Stimulated activated CD4-positive, alpha-beta T cell treated with anti-CD3 and anti-CD28 coated beads, Interleukin-12 subunit alpha, Interleukin-12 subunit beta, amount 100 ng/mL, for 4 hours (primary cell): ENCODE results near the gene SLC26A9.

ENCODE experiments used
- DNase-seq: peaks from one replicate; pipeline ENCODE4 v3.0.0-alpha.2; 2020

SLC26A9 gene

DNA sequence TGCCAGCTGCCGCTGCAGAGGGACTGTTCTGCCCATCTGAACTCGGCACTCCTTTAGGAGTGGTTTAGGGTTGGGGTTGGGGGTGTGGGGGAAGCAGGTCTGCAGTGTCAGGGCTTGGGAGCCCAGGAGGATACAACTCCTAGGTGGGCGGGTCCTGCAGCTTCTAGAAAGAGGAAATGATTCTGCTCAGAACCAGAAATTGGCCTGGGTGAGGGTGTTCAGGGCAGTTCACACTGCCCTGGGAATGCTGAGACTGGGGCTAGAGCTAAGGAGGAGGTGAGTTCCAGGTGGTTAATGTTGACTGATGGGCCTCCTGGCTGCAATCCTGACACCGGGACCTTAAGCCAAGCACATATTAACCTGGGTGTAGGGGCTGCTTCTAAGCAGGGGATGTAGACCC, 4.8 kb upstream of the SLC26A9 start:
- DNase-seq = no peak

DNA sequence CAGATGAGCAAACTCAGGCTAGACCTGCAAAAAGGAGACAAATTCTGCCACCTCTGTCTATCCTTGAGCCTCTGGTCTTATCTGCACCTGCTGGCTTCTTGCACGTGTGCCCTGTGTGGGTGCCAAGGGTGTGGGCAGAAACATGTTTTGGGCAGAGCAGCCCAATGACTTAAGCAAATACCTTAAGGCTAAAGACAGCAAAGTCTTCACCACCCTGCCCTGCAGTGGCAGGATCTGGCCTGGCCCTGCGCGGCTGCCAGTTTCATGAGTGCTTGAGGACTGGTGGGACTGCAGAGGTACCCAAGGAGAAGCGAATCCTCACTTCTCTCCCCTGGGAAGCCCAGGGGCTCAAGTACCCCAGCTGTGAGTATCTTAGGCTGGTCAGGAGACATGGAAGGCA, 3.8 kb upstream of the SLC26A9 start:
- DNase-seq = no peak

- DNase-seq = no peak
Observed at GRCh38 chr1:205945069-205945468, 1.8 kb upstream of the SLC26A9 start.

DNA sequence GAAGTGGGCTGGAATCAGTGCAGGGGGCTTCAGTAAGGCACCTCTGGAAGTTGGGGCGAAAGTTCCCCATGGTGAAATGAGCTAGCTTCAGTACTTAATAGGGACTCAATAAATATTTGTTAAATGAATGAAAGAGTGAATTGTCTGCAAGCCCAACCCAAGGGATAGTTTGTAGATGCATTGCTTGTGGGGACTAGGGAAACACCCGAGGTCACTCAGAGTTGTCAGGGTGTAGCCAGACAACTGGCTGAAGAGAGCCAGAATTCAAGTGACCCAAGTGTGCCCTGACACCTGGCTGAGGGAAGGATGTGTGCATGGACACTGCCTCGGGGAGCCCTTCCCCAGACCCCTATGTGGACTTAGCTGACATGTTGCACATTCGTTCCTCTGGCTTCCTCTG, 1.3 kb upstream of the SLC26A9 start:
- no peak for DNase-seq

- DNase-seq = no peak
Observed at GRCh38 chr1:205942631-205943159, 561 bp downstream of the SLC26A9 start.

DNA sequence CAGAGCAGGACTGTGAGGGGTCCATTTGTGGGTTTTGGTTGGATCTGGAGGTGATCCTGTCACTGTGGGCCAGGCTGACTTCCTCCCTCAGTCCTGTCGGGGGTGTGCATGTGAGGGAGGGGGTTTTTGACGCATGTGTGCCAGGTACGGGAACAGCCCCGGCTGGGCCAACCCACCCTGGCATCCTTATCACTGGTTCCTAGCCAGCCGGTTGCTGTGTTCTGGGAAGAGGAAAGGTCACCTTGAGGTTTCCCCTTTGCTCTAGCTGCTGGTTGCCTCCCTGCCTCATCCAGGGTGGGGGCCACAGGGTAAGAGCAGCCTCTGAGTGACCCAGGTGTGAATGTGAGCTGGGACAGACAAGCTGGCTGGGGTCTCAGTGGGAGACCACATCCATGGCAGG, 2.5 kb downstream of the SLC26A9 start:
- DNase-seq = no peak

DNA sequence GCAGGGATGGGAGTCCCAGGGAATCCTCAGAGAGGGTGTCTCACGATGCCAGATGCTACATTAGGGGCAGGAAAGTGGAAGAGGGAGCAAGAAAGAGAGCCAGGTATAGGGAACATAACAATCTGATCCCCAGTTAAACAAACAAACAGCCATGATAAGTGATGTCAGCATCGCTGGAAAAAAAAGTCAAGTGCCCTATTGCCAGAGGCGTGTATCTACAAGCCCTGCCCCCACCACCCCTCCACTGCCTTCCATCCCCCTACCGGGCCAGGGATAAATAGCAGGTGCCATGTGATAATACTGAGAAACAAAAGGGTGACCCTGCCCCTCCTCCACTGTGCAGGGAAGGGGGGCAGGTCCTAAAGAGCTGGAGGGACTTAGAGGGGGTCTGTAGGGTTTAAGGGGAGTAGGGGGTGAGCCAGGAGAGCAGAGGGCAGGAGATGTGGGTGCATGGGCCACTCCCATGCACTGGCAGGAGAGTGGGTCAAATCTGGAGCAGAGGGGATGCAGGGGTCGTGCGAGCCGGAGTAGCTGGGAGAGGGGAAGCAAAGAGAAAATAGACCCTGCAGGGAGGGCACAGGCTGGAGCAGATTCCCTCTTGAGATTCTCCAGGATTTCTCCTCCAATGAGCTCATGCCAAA, 3.4 kb downstream of the SLC26A9 start:
- DNase-seq = no peak

DNA sequence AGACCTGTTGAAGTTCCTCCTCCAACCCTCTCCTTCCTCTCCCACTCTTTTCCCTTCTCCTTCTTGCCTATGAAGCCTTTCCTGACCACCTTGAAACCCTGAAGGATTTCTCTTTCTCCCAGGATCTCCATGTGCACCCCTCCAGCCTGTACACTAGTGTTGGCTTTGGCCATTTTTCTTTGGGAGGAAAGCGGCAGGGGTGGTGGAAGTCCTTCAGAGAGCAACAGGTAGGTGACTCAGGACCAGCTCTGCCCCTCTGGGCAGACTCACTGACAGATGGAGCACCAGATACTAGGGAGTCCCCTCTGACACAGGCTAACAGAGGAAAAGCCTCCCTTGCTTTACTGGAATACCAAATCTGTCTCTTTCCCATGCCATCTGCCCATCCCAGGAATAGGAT, 4.6 kb downstream of the SLC26A9 start:
- no peak for DNase-seq

DNA sequence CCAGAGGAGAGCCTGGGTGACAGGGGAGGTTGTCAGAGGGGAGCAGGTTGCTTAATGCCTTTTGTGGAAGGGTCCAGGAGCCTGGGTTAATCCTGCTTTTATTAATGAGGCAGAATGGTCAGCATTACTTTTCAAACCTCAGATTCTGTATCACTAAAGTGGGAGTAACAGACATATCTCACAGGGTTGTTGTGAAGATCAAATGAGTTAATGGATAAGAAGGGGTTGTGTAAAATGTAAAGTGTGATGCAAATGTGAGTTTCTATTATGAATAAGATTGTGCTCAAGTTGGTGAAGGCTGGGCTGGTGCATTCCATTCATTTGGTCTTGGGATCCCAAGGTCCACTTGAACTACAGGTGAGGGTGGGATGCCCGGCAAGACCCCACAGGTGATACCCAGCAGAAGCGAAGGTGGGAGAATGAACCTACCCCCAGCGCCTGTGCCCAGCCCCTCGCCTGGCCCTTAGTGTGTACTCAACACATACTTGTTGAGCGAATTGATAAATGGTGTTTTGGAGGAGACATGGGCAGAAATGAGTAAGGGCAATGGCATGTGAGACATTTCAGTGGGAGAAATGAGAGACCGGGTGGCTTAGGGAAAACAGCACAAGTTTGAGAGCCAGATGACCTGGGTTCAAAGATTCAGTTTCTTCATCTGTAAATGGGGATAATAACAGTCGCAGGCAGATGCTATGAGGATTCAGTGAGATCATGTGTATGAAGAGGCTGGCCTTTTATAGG, 6.2 kb downstream of the SLC26A9 start:
- DNase-seq = no peak

DNA sequence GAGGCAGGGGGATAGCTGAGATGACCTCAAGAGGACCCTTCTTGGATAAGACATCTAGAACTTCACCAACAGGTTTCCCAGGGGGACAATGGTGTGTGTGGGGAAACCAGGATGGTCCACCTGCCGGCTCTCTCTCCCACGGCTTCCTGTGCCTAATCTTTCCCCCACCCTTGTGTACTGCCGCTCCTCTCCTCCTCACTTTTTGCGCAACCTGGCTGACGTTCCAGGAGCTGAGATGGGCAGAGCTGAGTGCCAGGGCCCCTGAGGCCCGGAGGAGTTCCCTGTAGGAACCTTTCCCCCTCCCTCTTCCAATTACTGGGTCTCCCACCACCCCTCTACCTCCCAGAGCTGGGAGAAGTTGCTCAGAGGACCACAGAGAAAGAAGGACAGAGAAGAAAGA, 6.9 kb downstream of the SLC26A9 start:
- no peak for DNase-seq

DNA sequence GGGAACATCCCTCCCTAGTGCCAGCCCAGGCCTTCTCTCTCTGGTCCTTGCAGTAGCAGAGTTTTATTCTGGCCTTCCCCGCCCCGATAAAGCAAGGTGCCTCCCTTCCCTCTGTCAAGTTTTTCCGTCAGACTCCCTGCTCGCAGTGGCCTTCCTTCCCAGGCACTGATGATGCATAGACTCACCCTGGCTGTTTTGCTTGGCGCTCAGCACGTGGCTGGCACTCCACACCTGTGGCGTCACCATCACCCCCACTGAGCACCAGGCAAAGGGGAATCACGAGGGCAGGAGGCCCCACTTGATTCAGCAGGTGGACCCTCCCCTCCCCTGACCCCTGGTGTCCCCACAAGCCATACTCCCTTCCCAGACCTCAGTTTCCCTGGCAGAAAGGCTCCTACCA, 7.4 kb downstream of the SLC26A9 start:
- DNase-seq = no peak

DNA sequence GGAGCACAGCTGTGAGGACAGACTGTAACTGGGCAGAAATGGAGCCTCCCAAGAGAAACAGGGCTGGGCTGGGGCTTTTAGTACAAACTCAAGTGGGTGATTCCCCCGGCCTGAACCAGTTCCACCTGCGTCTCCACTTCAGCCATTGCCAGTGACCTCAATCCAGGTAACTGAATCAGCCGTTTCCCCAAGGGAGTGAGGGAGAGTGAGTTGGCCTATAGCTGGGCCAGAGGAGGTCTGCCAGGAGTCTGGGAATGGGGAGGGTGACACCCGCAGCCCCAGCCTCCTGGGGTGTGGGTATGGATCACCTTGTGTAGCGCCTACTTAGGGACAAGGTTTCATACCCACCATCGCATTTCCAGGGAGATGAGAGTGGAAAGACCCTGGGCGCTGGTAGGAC, 8.5 kb downstream of the SLC26A9 start:
- no peak for DNase-seq

GRCh38 chr1:205933671-205934618, 9.3 kb downstream of the SLC26A9 start:
- no peak for DNase-seq

DNA sequence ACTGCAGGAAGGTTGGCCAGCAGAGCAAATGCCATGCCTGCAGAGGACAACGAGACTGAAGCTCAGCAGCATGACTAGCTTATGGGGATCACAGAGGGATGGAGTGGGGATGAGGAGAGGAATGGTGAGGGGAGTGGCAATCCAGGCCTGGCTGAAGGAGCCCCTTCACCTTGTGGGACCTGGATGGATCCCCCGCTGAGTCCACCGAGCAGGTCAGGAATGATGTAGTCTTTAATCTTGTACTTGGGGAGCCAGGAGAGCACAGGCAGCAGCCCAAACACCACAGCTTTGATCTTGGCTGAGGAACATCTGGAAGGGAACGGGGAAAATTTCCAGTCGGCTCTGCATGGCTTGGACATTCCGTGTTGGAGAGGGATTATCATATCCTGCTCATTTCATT, 10.5 kb downstream of the SLC26A9 start:
- DNase-seq = no peak

GRCh38 chr1:205930799-205931281, 12.4 kb downstream of the SLC26A9 start:
- no peak for DNase-seq

- DNase-seq = no peak
Observed at GRCh38 chr1:205930195-205930577, 13.1 kb downstream of the SLC26A9 start.

- DNase-seq = no peak
Observed at GRCh38 chr1:205929496-205930194, 13.6 kb downstream of the SLC26A9 start.

DNA sequence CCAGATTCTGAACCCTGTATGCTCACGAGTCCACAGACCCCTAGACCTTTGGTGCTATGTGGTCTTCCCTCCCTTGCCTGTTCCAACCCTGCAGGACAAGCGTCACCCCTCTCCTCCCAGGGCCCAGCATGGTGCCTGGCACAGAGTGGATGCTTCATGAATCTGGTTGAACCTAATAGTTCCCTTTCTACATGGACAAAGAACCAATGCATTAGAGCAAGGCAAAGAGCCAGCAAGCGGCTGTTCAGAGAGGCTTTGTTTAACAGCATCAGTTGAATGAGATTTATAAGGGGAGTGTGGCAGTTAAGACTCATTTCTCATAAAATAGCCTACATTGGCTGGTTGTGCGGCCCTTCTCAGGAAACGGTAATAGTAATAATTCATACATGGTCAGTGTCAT, 14.9 kb downstream of the SLC26A9 start:
- no peak for DNase-seq

GRCh38 chr1:205927676-205928075, 15.6 kb downstream of the SLC26A9 start:
- DNase-seq = no peak

- no peak for DNase-seq
Observed at GRCh38 chr1:205927247-205927646, 16.0 kb downstream of the SLC26A9 start.

- DNase-seq = no peak
Observed at GRCh38 chr1:205926636-205927035, 16.6 kb downstream of the SLC26A9 start.

DNA sequence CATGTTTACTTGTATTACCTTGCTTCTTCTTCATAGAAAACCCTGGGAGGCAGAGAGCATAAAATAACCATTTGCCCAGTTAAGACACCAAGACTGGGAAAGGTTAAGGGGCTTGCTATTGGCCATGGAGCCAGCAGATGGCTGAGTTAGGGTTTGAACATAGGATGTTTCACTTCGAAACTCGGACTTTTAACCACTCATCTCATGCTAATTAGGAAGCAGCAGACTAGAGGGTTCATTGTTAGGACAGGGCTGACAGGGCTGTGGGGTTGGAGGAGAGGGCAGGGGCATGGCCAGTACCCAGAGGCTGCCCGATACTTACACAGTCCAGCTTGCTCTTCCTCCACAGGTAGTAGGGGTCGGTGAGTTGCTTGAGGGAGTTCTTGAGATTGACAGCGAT, 17.0 kb downstream of the SLC26A9 start:
- no peak for DNase-seq

DNA sequence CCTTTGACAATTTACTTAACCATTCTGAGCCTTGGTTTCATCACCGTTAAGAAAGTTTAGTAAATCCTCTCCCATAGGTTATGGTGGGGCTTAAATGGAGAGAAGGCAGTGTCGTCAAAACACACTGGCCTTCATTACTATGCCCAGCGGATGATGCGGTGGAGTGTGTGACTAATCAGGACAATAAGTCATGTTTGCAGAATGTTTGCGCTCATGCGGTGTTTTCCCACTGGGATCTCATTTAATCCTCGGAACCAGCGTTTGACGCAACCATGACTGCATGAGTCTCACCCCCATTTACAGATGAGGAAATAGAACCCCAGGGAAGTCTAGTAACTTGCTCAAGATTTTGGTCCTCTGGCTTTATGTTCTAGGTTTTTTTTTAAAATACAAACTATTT, 17.5 kb downstream of the SLC26A9 start:
- no peak for DNase-seq
